ENCODE data around the gene NLRP12.
"Not testable (repeated sequence)": the region's sequence is repeated elsewhere in the genome, so short reads cannot be mapped to it uniquely, and the experiment has no call there.

The NLRP12 gene

DNA sequence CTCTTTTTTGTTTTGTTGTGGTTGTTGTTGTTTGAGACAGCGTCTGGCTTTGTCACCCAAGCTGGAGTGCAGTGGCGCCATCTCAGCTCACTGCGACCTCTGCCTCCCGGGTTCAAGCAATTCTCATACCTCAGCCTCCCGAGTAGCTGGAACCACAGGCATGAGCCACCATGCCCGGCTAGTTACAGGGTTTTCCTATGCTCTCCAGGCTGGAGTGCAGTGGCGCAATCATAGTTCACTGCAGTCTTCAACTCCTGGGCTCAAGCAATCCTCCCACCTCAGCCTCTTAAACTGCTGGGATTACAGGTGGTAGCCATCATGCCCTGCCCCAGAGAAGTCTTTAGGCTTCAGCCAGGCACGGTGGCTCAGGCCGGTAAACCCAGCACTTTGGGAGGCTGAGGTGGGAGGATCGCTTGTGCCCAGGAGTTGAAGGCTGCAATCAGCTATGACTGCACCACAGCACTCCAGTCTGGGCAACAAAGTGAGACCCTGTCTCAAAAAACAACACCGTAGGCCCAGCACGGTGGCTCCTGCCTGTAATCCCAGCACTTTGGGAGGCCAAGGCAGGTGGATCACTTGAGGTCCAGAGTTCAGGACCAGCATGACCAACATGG lies 54.3 kb downstream of the NLRP12 start:
- H3K4me3 ChIP-seq (ENCODE audit: low read depth, low read length); H3K9me3 ChIP-seq (ENCODE audit: control insufficient read depth, insufficient read depth, low read length); H3K9ac ChIP-seq (ENCODE audit: low read depth, low read length); H3K36me3 ChIP-seq (ENCODE audit: control insufficient read depth, insufficient read depth, low read length); H3K27me3 ChIP-seq (ENCODE audit: control insufficient read depth, insufficient read depth, low read length): not testable (repeated sequence)
- peaks cover 20% of the 10 kb centered on the region for H3K4me1 ChIP-seq (ENCODE audit: control insufficient read depth, insufficient read depth, low read length)

DNA sequence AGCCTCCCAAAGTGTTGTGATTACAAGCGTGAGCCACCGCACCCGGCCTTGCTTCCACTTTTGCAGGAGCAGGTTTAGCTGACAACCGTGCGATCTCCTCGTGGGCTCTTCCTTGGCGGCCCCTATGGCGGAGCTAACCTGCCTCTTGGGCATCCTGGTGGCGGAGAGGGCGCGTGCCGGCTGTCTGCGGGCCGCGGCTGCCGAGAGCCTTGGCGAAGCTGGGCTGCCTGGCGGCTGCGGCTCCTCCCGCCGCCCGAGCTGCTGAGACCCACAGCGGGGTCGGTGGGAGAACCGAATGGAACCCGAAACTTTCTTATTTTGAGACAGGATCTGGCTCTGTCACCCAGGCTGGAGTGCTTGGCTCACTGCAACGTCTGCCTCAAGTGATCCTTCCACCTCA lies 55.7 kb downstream of the NLRP12 start:
- no peaks in the 10 kb centered on the region for H3K36me3 ChIP-seq (ENCODE audit: control insufficient read depth, insufficient read depth, low read length)

DNA sequence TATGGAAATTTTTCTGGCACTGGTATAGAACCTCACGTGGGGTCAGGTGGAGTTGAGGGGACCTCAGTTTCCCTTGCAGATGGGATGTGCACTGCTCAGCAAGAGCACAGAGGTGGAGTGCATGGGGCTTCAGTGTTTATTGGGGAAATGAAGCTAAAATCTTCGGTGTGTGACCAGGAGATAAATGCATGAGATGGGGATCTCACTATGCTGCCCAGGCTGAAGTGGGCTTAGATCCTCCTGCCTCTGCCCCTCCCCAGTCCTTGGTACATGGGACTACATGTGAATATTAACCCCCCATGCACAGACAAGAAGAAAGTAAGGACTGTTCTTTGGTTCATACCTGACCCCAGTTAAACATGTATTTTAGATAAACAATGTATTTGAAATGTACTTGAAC lies 65.1 kb downstream of the NLRP12 start:
- not testable (repeated sequence) for H3K9me3 ChIP-seq (ENCODE audit: control insufficient read depth, insufficient read depth, low read length); H3K4me3 ChIP-seq (ENCODE audit: low read depth, low read length); H3K4me1 ChIP-seq (ENCODE audit: control insufficient read depth, insufficient read depth, low read length); H3K9ac ChIP-seq (ENCODE audit: low read depth, low read length); H3K27me3 ChIP-seq (ENCODE audit: control insufficient read depth, insufficient read depth, low read length); H3K36me3 ChIP-seq (ENCODE audit: control insufficient read depth, insufficient read depth, low read length)

More for the DNA sequence above, 55.7 kb downstream of the NLRP12 start:
- no peak overlapping the region for H3K9ac ChIP-seq (ENCODE audit: low read depth, low read length)
- no peaks in the 10 kb centered on the region for H3K27me3 ChIP-seq (ENCODE audit: control insufficient read depth, insufficient read depth, low read length)
- no peak overlapping the region for H3K4me3 ChIP-seq (ENCODE audit: low read depth, low read length)
- H3K4me1 ChIP-seq (ENCODE audit: control insufficient read depth, insufficient read depth, low read length) = peaks cover 17% of the 10 kb centered on the region
- H3K9me3 ChIP-seq (ENCODE audit: control insufficient read depth, insufficient read depth, low read length) = no peaks in the 10 kb centered on the region

Measured in iPS-15b (cell line).